Measurements from ENCODE around the gene CGREF1. TPM values are rescaled to one million over a fixed set of nuclear protein-coding genes. Genes with fewer than 3 reads are reported as not detected.

CGREF1 gene
- total and polyA plus RNA-seq, 2 donors (not counting 1 experiment from before 2014, with no cell fraction given) = not detected

GRCh38 chr2:27095745-27096651 is 22.9 kb downstream of the CGREF1 start:
- Histone ChIP-seq H3K36me3 (replicated peaks in 1 of 2; ENCODE audit: control extremely low read depth in 1 of 2, control insufficient read depth in 1 of 2, extremely low read depth in 1 of 2, insufficient read depth in 2 of 2, low read length in 1 of 2) (no peaks in the 10 kb centered on the region), H3K4me1 (ENCODE audit: control insufficient read depth in 2 of 2, insufficient read depth in 2 of 2, low read length in 2 of 2) (peaks cover 6 to 9% of the 10 kb centered on the region in 2 donors), H2AFZ (ENCODE audit: insufficient read depth, low read depth, low read length, poor library complexity, severe bottlenecking) (peak overlapping the region; percentile 91), H3K9me3 (ENCODE audit: control extremely low read depth in 1 of 3, control insufficient read depth in 2 of 3, insufficient read depth in 1 of 3, low read length in 2 of 3) (no peaks in the 10 kb centered on the region), H3K4me3 (ENCODE audit: control extremely low read depth in 1 of 5, extremely low read depth in 1 of 5, insufficient read depth in 1 of 5, low read depth in 2 of 5, low read length in 4 of 5) (peak overlapping the region in 3 of 5 experiments; percentile 38 to 55 (median 48)), H3K9ac (ENCODE audit: low read length) (peak overlapping the region; percentile 54), H3K4me2 (replicated peaks; ENCODE audit: low read depth, low read length, poor library complexity, severe bottlenecking) (peak overlapping the region; percentile 84), H3K79me2 (ENCODE audit: control insufficient read depth, insufficient read depth, low read length) (no peaks in the 10 kb centered on the region), H3K27ac (ENCODE audit: low read length in 2 of 2) (no peak overlapping the region), H3K27me3 (replicated peaks in 1 of 4; ENCODE audit: control extremely low read depth in 1 of 4, control insufficient read depth in 3 of 4, insufficient read depth in 4 of 4, low read length in 3 of 4) (no peaks in the 10 kb centered on the region), H4K20me1 (ENCODE audit: control insufficient read depth, insufficient read depth, low read length, poor library complexity, severe bottlenecking) (no peaks in the 10 kb centered on the region)
- CTCF ChIA-PET = interaction anchor here (0.5 to 8.8 kb wide), 8 partner anchors 9 to 208 kb away, joined by 3 to 143 read pairs (median 6); partner anchors contain the start of gene TRIM54
- Mint-ChIP-seq H3K4me3 (peak overlapping the region; percentile 81), H3K27ac (peak overlapping the region; percentile 41), H3K27me3 (no peaks in the 10 kb centered on the region), H3K9me3 (ENCODE audit: insufficient read depth) (no peaks in the 10 kb centered on the region), H3K4me1 (peaks cover 11% of the 10 kb centered on the region)
- ATAC-seq (ENCODE audit: low read depth) (peak; percentile 90), DNase-seq (peak; percentile 67)
- TF ChIP-seq CTCF (IDR thresholded peaks at IDR 0.05) = no peak
- TF ChIP-seq EZH2 (IDR thresholded peaks at IDR 0.05; ENCODE audit: borderline replicate concordance, insufficient read depth, low read depth, low read length, poor library complexity, severe bottlenecking) = no peak
- POLR2A ChIA-PET = interaction anchor here (0.6 kb wide), 1 partner anchor 39 kb away, joined by 3 read pairs; the partner anchor contains the start of gene PREB
- intact Hi-C loops (cut with micrococcal nuclease) = loop anchor here (1.0 to 5.0 kb wide), 4 partner anchors 10 to 586 kb away; partner anchors contain the start of genes KHK and PREB
- 16% methylated on average over 11 of the region's 18 CpGs for WGBS (ENCODE audit: insufficient coverage)

- Histone ChIP-seq H3K4me3 (ENCODE audit: control extremely low read depth in 1 of 5, extremely low read depth in 1 of 5, insufficient read depth in 1 of 5, low read depth in 2 of 5, low read length in 4 of 5) (no peak overlapping the region), H3K79me2 (ENCODE audit: control insufficient read depth, insufficient read depth, low read length) (no peaks in the 10 kb centered on the region), H3K36me3 (replicated peaks in 1 of 2; ENCODE audit: control extremely low read depth in 1 of 2, control insufficient read depth in 1 of 2, extremely low read depth in 1 of 2, insufficient read depth in 2 of 2, low read length in 1 of 2) (no peaks in the 10 kb centered on the region), H3K9me3 (ENCODE audit: control extremely low read depth in 1 of 3, control insufficient read depth in 2 of 3, insufficient read depth in 1 of 3, low read length in 2 of 3) (no peaks in the 10 kb centered on the region), H2AFZ (ENCODE audit: insufficient read depth, low read depth, low read length, poor library complexity, severe bottlenecking) (no peak overlapping the region), H3K27me3 (replicated peaks in 1 of 4; ENCODE audit: control extremely low read depth in 1 of 4, control insufficient read depth in 3 of 4, insufficient read depth in 4 of 4, low read length in 3 of 4) (no peaks in the 10 kb centered on the region), H4K20me1 (ENCODE audit: control insufficient read depth, insufficient read depth, low read length, poor library complexity, severe bottlenecking) (no peaks in the 10 kb centered on the region), H3K27ac (ENCODE audit: low read length in 2 of 2) (no peak overlapping the region), H3K4me1 (ENCODE audit: control insufficient read depth in 2 of 2, insufficient read depth in 2 of 2, low read length in 2 of 2) (peaks cover 6 to 9% of the 10 kb centered on the region in 2 donors), H3K4me2 (replicated peaks; ENCODE audit: low read depth, low read length, poor library complexity, severe bottlenecking) (no peak overlapping the region), H3K9ac (ENCODE audit: low read length) (no peak overlapping the region)
- DNase-seq (no peak), ATAC-seq (ENCODE audit: low read depth) (no peak)
- ChIA-PET POLR2A (no interaction called here), CTCF (interaction anchor here (1.2 to 8.8 kb wide), 3 partner anchors 11 to 185 kb away, joined by 4 to 143 read pairs (median 11); partner anchors contain the start of gene TRIM54)
- Mint-ChIP-seq H3K4me3 (peak overlapping the region; percentile 81), H3K27me3 (no peaks in the 10 kb centered on the region), H3K27ac (no peak overlapping the region), H3K4me1 (peaks cover 11% of the 10 kb centered on the region), H3K9me3 (ENCODE audit: insufficient read depth) (no peaks in the 10 kb centered on the region)
- TF ChIP-seq EZH2 (IDR thresholded peaks at IDR 0.05; ENCODE audit: borderline replicate concordance, insufficient read depth, low read depth, low read length, poor library complexity, severe bottlenecking) (no peak), CTCF (IDR thresholded peaks at IDR 0.05) (no peak)
- WGBS (ENCODE audit: insufficient coverage) = 94% methylated on average over 2 of the region's 2 CpGs
- intact Hi-C loops (cut with micrococcal nuclease) = loop anchor here (5.0 kb wide), 1 partner anchor 587 kb away; no protein-coding TSS in a partner anchor
These were observed 23.5 kb downstream of the CGREF1 start for GRCh38 chr2:27095427-27095744.
